BLaER1 (cell line): ENCODE results near the gene PIK3R5.
A peak's percentile ranks its signal among the peaks of the same experiment; 100 is the strongest.

Experiments used
- H3K27ac ChIP-seq: shearing (Covaris generic); formaldehyde crosslinking; 2 replicates; pipeline ENCODE4 v1.8.1; 2022
- H3K27me3 ChIP-seq: shearing (Covaris generic); formaldehyde crosslinking; 2 replicates; pipeline ENCODE4 v1.8.1; 2022
- H3K36me3 ChIP-seq: shearing (Covaris generic); formaldehyde crosslinking; 2 replicates; pipeline ENCODE4 v1.8.1; 2022
- H3K4me1 ChIP-seq: shearing (Covaris generic); formaldehyde crosslinking; 2 replicates; pipeline ENCODE4 v1.8.1; 2022
- H3K4me2 ChIP-seq: shearing (Covaris generic); formaldehyde crosslinking; 2 replicates; pipeline ENCODE4 v1.8.1; 2022
- H3K4me3 ChIP-seq: shearing (Covaris generic); formaldehyde crosslinking; 2 replicates; pipeline ENCODE4 v1.8.1; 2022
- H3K9ac ChIP-seq: shearing (Covaris generic); formaldehyde crosslinking; 2 replicates; pipeline ENCODE4 v1.8.1; 2022
- H3K9me3 ChIP-seq: shearing (Covaris generic); formaldehyde crosslinking; 2 replicates; pipeline ENCODE4 v1.8.1; 2022
- H4K20me1 ChIP-seq: shearing (Covaris generic); formaldehyde crosslinking; 2 replicates; pipeline ENCODE4 v1.8.1; 2022
- Cebpa-rat ChIP-seq: shearing (Covaris generic); IDR thresholded peaks from 2 replicates; pipeline ENCODE4 v1.8.1; 2022

The PIK3R5 gene, protein sequence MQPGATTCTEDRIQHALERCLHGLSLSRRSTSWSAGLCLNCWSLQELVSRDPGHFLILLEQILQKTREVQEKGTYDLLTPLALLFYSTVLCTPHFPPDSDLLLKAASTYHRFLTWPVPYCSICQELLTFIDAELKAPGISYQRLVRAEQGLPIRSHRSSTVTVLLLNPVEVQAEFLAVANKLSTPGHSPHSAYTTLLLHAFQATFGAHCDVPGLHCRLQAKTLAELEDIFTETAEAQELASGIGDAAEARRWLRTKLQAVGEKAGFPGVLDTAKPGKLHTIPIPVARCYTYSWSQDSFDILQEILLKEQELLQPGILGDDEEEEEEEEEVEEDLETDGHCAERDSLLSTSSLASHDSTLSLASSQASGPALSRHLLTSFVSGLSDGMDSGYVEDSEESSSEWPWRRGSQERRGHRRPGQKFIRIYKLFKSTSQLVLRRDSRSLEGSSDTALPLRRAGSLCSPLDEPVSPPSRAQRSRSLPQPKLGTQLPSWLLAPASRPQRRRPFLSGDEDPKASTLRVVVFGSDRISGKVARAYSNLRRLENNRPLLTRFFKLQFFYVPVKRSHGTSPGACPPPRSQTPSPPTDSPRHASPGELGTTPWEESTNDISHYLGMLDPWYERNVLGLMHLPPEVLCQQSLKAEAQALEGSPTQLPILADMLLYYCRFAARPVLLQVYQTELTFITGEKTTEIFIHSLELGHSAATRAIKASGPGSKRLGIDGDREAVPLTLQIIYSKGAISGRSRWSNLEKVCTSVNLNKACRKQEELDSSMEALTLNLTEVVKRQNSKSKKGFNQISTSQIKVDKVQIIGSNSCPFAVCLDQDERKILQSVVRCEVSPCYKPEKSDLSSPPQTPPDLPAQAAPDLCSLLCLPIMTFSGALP

DNA sequence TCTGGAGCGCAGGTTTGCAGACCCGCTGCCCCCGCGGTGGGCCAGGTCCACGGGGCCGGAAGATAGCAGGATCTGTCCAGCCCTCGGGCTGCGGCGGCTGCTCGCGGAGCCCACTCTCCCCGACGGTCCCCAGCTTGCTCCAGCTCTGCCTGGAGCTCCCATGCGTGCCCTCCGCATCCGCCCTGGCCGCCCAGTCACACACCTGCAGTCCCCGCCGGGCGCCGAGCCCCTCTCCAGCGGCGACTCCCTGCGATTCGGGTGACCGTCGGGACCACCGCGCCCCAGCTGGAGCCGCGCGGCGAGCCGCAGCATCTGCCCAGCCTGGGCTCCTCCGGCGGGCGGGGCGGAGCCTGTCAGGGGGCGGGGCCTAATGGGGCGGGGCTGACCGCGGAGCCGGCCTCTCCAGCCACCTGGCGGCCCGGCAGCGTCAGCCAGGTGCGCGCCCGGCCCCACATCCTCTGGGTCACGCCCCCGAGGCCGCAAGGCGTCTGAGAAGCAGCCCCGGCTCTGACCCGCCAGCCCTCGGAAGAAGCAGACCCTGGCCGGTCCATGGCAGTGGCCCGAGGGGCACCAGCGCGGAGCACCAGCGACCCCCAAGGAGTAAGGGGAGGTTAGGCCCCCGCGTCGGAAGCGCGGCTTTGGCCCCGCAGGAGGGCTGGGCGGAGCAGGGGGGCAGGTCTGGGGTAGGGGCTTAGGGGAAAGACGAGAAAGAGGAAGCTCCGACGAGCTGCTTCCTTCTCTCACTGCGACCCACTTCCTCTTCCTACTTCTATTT is at the start of gene PIK3R5:
Gene PIK3R5, minus strand, starts transcription at position 314 of the 775 bp plus-strand sequence. CDS start 54,213 bp downstream, outside the sequence.
- TF ChIP-seq Cebpa-rat: no peak
- Histone ChIP-seq H3K4me1 (peaks cover 58% of the 10 kb centered on the region), H4K20me1 (peaks cover 35% of the 10 kb centered on the region), H3K27ac (peak within 1 kb of the TSS; percentile 75), H3K36me3 (no peaks in the 10 kb centered on the region), H3K9me3 (peaks cover 7% of the 10 kb centered on the region; the same call in 1 of the 2 replicates), H3K4me3 (peak within 1 kb of the TSS; percentile 80), H3K27me3 (no peaks in the 10 kb centered on the region), H3K4me2 (peak within 1 kb of the TSS; percentile 98), H3K9ac (peak within 1 kb of the TSS; percentile 79)

GRCh38 chr17:9011001-9011400 is 45.5 kb upstream of the PIK3R5 start:
- Histone ChIP-seq H3K4me3 (no peak overlapping the region), H3K9me3 (no peaks in the 10 kb centered on the region), H3K4me1 (no peaks in the 10 kb centered on the region), H3K36me3 (no peaks in the 10 kb centered on the region), H4K20me1 (no peaks in the 10 kb centered on the region), H3K4me2 (no peak overlapping the region), H3K27ac (no peak overlapping the region), H3K9ac (no peak overlapping the region), H3K27me3 (peaks cover 35% of the 10 kb centered on the region)
- no peak for TF ChIP-seq Cebpa-rat

DNA sequence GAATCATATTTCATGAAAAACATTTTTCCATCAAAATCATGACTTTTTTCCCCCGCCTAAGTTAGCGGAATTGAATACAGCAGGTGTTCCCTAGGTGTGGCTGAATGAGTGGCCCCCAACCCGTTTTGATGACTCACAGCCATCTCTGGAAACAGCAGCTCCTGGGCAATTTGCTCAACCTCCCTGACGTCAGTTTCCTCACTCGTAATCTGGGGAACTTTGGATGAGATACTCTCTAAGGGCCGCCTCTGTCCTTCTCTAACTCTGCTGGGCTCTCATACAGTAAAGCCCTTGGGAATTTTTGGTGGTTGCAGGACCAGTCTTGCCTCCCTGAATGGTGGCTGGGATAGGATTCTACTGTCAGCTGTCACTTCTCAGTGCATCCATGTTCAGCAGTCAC is 44.2 kb upstream of the PIK3R5 start:
- Histone ChIP-seq H3K4me1 (no peaks in the 10 kb centered on the region), H4K20me1 (peaks cover 10% of the 10 kb centered on the region), H3K36me3 (no peaks in the 10 kb centered on the region), H3K27ac (no peak overlapping the region), H3K4me3 (no peak overlapping the region), H3K9me3 (no peaks in the 10 kb centered on the region), H3K4me2 (no peak overlapping the region), H3K27me3 (peaks cover 48% of the 10 kb centered on the region), H3K9ac (no peak overlapping the region)
- TF ChIP-seq Cebpa-rat: no peak

DNA sequence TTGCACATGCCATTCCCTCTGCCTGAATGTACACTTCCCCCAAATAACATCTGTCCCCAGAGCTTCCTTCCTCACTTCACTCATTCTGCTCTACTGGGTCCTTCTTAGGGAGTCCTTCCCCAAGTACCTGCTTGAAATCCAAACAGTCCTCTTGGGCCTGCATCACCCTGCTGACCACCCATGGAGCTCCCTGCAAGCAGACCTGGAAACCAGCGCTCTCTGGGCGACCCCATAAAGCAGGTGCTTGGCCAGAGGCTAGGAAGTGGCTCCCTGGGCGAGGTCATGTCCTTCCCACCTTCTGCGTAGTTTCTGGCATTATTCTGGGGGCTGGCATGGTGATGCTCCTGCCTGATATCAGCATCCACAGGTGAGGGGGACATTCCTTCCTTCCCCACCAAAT is 43.6 kb upstream of the PIK3R5 start:
- no peak overlapping the region for H3K27ac ChIP-seq
- H3K36me3 ChIP-seq: no peaks in the 10 kb centered on the region
- peaks cover 54% of the 10 kb centered on the region for H3K27me3 ChIP-seq
- peaks cover 16% of the 10 kb centered on the region for H4K20me1 ChIP-seq
- no peaks in the 10 kb centered on the region for H3K9me3 ChIP-seq
- H3K4me1 ChIP-seq: peaks cover under 1% of the 10 kb centered on the region; the same call in 1 of the 2 replicates
- no peak overlapping the region for H3K9ac ChIP-seq
- TF ChIP-seq Cebpa-rat: no peak
- no peak overlapping the region for H3K4me2 ChIP-seq
- H3K4me3 ChIP-seq: no peak overlapping the region

DNA sequence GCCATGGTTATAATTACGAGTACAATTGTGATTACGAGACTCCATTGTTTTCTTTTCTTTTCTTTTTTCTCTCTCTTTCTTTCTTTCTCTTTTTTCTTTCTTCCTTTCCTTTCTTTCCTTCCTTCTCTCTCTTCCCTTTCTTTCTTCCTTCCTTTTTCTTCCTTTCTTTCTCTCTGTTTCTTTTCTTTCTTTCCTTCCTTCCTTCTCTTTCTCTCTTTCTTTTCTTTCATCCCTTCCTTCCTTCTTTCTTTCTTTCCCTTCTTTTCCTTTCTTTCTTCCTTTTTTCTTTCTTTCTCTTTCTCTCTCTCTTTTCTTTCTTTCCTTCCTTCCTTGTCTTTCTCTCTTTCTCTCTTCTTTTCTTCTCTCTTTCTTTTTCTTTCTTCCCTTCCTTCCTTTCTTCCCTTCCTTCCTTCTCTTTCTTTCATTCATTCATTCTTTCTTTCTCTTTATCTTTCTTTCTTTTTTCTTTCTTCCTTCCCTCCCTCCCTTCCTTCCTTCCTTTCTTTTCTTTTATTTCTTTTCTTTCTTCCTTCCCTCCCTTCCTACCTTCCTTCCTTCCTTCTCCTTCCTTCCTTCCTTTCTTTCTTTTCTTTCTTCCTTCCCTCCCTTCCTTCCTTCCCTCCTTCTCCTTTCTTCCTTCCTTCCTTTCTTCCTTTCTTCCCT is 41.7 kb upstream of the PIK3R5 start:
- Histone ChIP-seq H3K4me2 (no peak overlapping the region), H4K20me1 (peaks cover 35% of the 10 kb centered on the region), H3K27me3 (peaks cover 73% of the 10 kb centered on the region), H3K27ac (no peak overlapping the region), H3K36me3 (no peaks in the 10 kb centered on the region), H3K4me3 (no peak overlapping the region), H3K9ac (no peak overlapping the region), H3K4me1 (peaks cover 15% of the 10 kb centered on the region), H3K9me3 (no peaks in the 10 kb centered on the region)
- TF ChIP-seq Cebpa-rat: no peak

- peaks cover 35% of the 10 kb centered on the region for H4K20me1 ChIP-seq
- H3K36me3 ChIP-seq: no peaks in the 10 kb centered on the region
- TF ChIP-seq Cebpa-rat: no peak
- peaks cover 82% of the 10 kb centered on the region for H3K27me3 ChIP-seq
- no peak overlapping the region for H3K4me3 ChIP-seq
- no peaks in the 10 kb centered on the region for H3K9me3 ChIP-seq
- no peak overlapping the region for H3K9ac ChIP-seq
- no peak overlapping the region for H3K27ac ChIP-seq
- H3K4me1 ChIP-seq: peaks cover 16% of the 10 kb centered on the region
- no peak overlapping the region for H3K4me2 ChIP-seq
Measured at GRCh38 chr17:9006175-9006767, 40.8 kb upstream of the PIK3R5 start.

DNA sequence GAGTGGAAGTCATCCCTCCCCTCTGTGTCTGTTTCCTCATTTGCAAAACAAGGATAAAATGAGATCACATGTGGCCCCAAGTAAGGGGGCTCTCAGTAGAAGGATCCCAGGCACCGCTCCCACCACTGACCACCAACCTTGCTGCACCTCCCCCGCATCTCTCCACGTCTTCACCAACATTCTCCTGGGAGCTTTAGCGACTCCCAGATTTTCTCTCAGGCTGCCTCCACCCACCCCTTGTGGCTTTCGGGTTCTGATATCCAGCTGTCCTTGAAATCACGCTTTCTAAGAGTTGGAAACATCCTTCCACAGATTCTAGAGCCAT is 39.4 kb upstream of the PIK3R5 start:
- H3K9ac ChIP-seq: no peak overlapping the region
- peaks cover 35% of the 10 kb centered on the region for H4K20me1 ChIP-seq
- no peak for TF ChIP-seq Cebpa-rat
- H3K4me3 ChIP-seq: no peak overlapping the region
- no peak overlapping the region for H3K4me2 ChIP-seq
- H3K27ac ChIP-seq: no peak overlapping the region
- peaks cover 13% of the 10 kb centered on the region for H3K9me3 ChIP-seq
- H3K27me3 ChIP-seq: peaks cover 91% of the 10 kb centered on the region
- no peaks in the 10 kb centered on the region for H3K36me3 ChIP-seq
- peaks cover 19% of the 10 kb centered on the region for H3K4me1 ChIP-seq

- peaks cover 35% of the 10 kb centered on the region for H4K20me1 ChIP-seq
- TF ChIP-seq Cebpa-rat: no peak
- no peak overlapping the region for H3K9ac ChIP-seq
- peak overlapping the region; percentile 59 for H3K4me3 ChIP-seq
- H3K9me3 ChIP-seq: peaks cover 13% of the 10 kb centered on the region
- H3K27me3 ChIP-seq: peaks cover 89% of the 10 kb centered on the region
- peak overlapping the region; percentile 78 for H3K4me2 ChIP-seq
- H3K4me1 ChIP-seq: peaks cover 19% of the 10 kb centered on the region
- no peaks in the 10 kb centered on the region for H3K36me3 ChIP-seq
- H3K27ac ChIP-seq: no peak overlapping the region
Measured at GRCh38 chr17:9004132-9004960, 38.8 kb upstream of the PIK3R5 start.
